HG03095 (cell line): Measurements from ENCODE around the gene RGS19.

ENCODE experiments used
- ATAC-seq: cut with Tn5 transposase; IDR thresholded peaks from one replicate; pipeline ENCODE4 v1.9.1; 2021; ENCODE audit warnings: moderate library complexity; ENCODE audit not compliant: unreplicated experiment

RGS19 gene

GRCh38 chr20:64108731-64109681, 29.7 kb upstream of the RGS19 start:
- ATAC-seq, result no peak

DNA sequence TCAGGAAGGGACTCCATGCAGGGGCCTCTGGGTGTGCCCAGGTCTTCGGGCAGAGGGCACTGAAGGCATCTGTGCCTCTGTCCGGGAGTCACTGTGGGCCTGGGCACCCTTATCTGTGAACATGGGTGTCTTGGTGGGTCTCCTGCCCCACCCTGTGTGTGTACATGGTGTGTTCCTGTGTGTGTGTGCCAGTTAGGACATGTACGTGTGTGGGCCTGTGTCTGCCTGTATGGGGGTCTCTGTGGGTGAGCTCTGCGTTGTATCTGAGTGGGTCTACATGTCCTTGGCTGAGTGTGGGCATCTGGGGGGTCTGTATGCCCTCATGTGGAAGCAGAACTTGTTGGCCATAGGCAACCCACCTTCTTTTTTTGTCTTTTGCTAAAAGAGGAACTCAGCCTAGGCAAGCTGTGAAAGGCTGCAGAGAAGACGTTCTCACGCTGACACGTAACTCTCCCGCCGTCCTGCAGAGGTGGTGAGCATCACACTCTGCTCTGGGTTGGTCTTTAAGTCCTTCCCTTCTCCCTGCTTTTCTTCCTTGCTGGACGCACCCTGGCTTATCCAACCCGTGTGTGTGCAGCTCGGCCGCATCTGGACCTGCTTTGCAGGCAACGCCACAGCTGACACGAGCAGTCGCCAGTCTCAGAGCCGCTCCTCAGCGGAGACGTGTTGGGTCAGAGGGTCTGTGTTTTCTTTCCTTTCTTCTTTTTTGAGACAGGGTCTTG, 28.6 kb upstream of the RGS19 start:
- no peak for ATAC-seq

GRCh38 chr20:64106981-64107735, 27.8 kb upstream of the RGS19 start, which contains the start of gene NPBWR2:
Gene NPBWR2 (minus strand): TSS chr20:64107565. CDS start chr20:64106831, 734 bp downstream.
- ATAC-seq, result no peak

DNA sequence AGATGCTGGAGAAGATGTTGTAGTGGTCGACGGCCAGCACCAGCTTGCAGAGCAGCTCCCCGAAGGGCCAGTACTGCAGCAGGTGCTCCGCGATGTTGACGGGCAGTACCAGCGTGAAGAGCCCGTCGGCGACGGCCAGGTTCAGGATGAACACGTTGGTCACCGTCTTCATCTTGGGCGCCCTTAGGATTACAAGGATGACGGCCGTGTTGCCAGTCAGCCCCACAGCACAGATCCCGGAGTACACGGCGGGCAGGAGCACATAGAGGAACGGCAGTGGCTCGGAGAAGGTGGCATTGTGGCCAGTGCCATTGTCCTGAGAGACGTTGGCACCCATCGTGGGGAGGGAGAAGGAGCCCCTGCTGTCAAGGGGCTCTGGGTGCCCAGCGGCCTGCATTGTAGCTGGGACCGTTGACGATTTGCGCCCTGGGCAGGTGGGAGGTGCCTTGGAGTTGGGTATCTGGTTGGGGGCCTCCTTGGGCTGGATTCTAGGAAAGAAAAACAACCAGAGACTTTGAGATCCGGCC, 27.2 kb upstream of the RGS19 start:
- ATAC-seq, result no peak

- ATAC-seq, result no peak
Observed at GRCh38 chr20:64105846-64106434, 26.6 kb upstream of the RGS19 start.

DNA sequence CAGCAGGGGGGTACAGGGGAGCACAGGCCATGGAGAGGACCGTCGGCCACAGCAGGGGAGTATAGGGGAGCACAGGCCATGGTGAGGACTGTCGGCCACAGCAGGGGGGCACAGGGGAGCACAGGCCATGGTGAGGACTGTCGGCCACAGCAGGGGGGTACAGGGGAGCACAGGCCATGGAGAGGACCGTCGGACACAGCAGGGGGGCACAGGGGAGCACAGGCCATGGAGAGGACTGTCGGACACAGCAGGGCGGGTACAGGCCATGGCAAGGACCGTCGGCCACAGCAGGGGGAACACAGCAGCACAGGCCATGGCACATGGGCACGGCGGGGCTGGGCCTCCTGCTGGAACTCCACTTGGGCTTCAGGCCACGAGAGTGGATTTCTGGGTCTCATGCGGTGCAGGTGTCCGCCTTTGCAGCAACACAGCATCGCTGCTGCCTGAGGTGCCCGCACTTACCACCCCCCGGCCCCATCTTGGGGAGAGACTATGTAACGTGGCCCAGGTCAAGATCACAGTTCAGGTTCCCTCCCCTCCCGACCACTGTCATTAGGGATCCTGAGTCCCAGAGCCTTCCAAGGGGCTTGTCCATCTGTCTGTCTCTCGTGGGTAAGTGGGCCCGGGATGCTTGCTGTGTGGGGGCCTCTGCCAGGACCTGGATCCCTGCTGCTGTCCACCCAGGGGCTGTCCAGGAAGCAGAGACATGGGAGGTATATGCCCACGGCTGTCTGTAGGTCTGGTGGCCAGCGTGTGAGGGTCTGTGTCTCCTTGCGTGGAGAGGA, 25.5 kb upstream of the RGS19 start:
- ATAC-seq, result no peak

- ATAC-seq, result no peak
Observed at GRCh38 chr20:64103871-64104666, 24.8 kb upstream of the RGS19 start.

- no peak for ATAC-seq
Observed at GRCh38 chr20:64102647-64103354, 23.5 kb upstream of the RGS19 start.

DNA sequence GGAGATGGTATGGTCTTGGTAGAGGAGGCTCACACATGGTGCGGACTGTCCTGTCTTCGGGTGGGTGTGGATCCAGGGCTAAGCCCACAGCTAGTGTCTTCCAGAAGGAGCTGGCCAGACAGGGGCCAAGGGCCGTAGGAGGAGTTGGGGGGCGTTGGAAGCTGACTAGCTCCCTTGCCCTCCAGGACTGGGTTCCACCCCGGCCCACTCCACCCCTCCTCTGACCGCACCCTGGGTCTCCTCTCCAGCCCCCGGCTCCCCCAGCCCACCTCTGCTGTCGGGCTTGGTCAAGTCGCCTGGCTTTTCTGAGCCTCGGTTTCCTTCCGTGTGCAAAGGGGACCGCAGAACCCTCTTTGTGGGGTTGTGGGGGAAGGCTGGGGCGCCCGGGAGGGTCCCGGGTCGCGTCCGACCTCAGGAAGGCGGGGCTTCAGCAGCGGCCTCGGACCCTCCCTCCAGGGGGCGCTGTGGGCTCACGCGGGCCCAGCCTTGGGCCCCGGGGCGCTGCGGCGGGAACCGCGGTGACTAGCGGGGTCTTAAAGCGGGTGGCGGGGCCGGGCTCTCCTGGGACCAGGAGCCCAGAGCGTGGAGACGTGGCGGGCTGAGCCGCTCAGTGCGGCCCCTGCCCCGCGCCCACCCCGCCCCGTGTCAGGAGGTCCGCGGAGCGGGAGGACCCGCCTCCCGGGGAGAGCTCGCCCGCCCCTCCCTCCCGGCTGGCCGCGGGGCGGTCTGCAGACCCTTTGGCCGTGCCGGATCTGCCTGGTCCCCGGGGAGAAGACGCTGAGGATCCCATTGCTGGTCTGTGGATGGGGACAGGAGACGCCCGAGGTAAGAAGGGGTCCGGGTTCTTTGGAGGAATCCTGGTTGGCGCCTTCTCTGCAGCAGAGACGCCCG, 22.7 kb upstream of the RGS19 start:
- ATAC-seq, result no peak

DNA sequence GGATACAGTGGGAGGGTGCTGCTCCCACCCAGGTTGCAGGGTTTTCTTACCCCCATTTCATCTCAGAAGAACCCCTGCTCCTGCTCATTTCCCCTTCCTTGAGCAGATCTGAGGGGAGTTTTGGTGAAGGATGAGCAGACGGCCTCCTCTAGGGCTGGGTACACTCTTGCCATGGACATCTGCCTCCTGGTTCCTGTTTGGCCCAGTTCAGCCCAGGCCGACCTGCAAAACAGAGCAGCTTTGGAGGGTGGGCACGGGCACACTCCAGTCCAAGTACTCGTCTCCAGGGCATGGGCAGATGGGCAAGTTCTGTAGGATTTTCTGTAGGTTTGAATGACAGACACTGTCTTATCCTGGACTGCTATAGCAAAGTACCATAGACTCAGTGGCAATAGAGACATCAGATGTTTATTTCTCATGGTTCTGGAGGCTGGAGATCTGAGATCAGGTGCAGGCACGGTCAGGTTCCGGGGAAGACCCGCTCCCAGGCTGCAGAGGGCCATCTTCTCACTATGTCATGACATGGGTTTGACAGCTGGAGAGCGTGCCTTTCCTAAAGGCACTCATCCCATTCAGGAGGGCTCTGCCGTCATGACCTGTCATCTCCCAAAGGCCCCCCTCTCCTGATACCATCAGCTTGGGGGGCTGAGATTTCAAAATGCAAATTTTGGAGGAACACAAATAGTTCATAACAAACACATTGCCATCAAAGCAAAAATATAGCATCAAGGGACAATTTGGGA, 21.8 kb upstream of the RGS19 start:
- no peak for ATAC-seq

DNA sequence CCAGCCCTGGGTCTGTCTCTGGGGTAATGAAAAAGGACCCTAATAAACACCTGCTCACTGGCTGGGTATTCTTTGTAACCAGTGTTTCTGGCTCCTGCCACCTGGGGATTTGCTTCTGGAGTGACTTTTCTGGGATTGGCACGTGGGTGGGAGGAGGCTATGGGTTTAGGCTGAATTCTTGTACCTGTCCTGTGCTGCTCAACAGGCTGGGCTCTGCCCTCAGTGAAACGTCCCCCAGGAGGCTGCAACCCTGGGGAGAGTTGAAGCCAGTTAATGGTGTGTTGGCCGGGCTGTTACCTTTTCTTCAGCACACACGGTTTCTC, 21.2 kb upstream of the RGS19 start:
- ATAC-seq, result no peak

DNA sequence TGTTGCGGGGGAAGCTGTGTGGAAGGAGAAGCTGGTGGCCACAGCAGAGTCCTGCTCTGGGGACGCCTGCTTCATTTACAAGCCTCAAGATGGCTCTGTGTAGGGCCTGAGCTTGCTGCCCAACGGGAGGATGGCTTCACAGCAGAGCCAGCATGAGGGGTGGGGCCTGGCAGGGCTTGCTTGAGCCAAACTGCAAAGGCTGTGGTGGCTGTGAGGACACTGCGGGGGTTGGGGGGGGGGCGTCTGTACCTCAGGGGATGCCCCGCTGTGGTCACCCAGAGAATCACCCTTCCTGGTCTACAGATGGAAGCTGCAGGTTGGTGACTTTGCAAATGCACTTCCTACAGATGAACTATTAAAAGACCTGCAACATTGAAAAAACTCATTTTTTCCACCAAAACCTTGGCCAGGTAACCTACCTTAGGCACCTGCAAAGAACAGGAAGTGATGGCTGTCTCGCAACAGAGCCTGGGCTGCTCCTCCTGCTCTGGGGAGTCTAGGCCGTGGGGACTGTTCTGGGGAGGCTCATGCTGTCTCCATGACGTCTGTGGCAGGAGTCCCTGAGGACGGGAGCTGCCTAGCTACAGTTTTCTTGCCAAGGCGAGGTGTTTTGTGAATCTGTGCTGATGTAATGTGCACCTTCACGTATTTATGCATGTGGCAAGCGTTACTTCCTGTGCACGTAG, 20.7 kb upstream of the RGS19 start:
- no peak for ATAC-seq

DNA sequence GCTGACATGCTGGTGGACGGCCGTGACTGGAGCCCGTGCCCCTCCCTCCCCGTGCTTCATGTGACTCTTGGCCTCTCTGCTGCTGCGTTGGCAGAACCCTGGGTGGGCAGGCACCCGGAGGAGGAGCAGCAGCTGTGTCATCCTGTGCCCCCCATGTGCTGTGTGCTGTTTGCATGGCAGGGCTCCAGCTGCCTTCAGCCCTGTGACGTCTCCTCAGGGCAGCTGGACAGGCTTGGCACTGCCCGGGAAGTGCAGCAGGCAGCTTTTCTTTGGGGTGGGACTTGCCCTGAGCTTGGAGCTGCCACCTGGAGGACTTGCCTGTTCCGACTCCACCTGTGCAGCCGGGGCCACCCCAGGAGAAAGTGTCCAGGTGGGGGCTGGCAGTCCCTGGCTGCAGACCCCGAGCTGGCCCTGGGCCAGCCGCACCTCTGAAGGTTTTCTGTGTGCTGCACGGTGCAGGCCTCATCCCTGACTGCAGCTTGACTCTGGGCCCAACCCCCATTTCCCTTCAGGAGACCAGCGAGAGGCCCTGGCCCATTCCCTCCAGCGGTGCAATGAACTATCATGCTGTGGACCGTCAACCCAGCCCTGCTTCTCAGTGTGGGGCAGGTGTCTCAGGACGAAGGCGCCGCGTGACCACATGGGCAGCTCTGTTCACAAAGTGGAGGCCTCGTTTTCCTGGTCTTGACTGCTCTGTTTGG, 19.9 kb upstream of the RGS19 start:
- no peak for ATAC-seq

GRCh38 chr20:64098471-64099013, 19.2 kb upstream of the RGS19 start:
- no peak for ATAC-seq

DNA sequence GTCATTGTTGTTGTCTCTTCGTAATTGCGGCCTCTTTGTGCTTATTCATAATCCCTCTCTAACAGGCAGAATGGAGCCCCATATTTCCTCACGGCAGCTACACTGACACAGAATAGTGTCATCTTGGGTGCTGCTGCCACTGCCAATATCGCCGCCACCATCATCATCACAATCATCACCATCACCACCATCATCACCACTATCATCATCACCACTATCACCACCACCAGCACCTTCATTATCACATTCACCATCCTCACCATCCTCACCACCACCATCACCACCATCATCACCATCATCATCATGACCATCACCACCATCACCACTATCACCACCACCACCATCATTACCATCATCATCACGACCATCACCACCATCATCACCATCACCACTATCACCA, 17.2 kb upstream of the RGS19 start:
- no peak for ATAC-seq
